Stomach (tissue), 4 donors: ENCODE measurements around the gene NSRP1.

ENCODE experiments used
- CTCF ChIP-seq, 7 experiments: fragments of 450-650 bp in 4 of 7; fragments of 200-600 bp in 3 of 7; sonication (generic) in 3 of 7; IDR thresholded peaks; one replicate each; pipeline ENCODE4 v1.5.1; 2016 to 2019; ENCODE audit warnings: antibody characterized with exemption in 7 of 7, control low read depth in 2 of 7, mild to moderate bottlenecking in 1 of 7
- POLR2A ChIP-seq, 4 donors: fragments of 450-650 bp; IDR thresholded peaks; one replicate each; pipeline ENCODE4 v1.6.1; 2016; ENCODE audit warnings: antibody characterized with exemption in 4 of 4, control low read depth in 2 of 4, mild to moderate bottlenecking in 1 of 4, moderate library complexity in 1 of 4

GRCh38 chr17:30124273-30124796, 7.7 kb downstream of the NSRP1 start:
- TF ChIP-seq CTCF (IDR thresholded peaks at IDR 0.05) (no peak), POLR2A (IDR thresholded peaks at IDR 0.05) (no peak)
